GM18502 (cell line): ENCODE data around the gene RGL2.
"Not testable (repeated sequence)": the region's sequence is repeated elsewhere in the genome, so short reads cannot be mapped to it uniquely, and the experiment has no call there.

Experiments used
- ATAC-seq: cut with Tn5 transposase; IDR thresholded peaks from one replicate; pipeline ENCODE4 v1.9.1; 2021; ENCODE audit warnings: mild to moderate bottlenecking; ENCODE audit not compliant: unreplicated experiment, poor library complexity

The RGL2 gene

GRCh38 chr6:33298773-33299236 is at the start of gene RGL2:
Gene RGL2, minus strand, starts transcription at chr6:33298942. Its CDS starts 332 bp downstream, at chr6:33298610.
- peak; percentile 26 for ATAC-seq

- ATAC-seq, result no peak
Measured at GRCh38 chr6:33347816-33348215, 49.1 kb upstream of the RGL2 start.

- not testable (repeated sequence) for ATAC-seq
Measured at GRCh38 chr6:33346972-33347371, 48.2 kb upstream of the RGL2 start.

- no peak for ATAC-seq
Measured at GRCh38 chr6:33344701-33345697, 46.3 kb upstream of the RGL2 start.

- no peak for ATAC-seq
Measured at GRCh38 chr6:33343953-33344611, 45.3 kb upstream of the RGL2 start.

GRCh38 chr6:33343606-33343952 is 44.8 kb upstream of the RGL2 start:
- not testable (repeated sequence) for ATAC-seq

GRCh38 chr6:33339193-33339592 is 40.5 kb upstream of the RGL2 start:
- ATAC-seq, result no peak

- no peak for ATAC-seq
Measured at GRCh38 chr6:33336495-33336894, 37.8 kb upstream of the RGL2 start.

GRCh38 chr6:33335916-33336315 is 37.2 kb upstream of the RGL2 start:
- ATAC-seq, result no peak

GRCh38 chr6:33333666-33334065 is 34.9 kb upstream of the RGL2 start:
- ATAC-seq, result no peak

GRCh38 chr6:33330736-33331135 is 32.0 kb upstream of the RGL2 start:
- ATAC-seq, result no peak

- ATAC-seq, result no peak
Measured at GRCh38 chr6:33329058-33329457, 30.3 kb upstream of the RGL2 start.

- no peak for ATAC-seq
Measured at GRCh38 chr6:33324125-33324524, 25.4 kb upstream of the RGL2 start.

GRCh38 chr6:33323623-33323948 is 24.8 kb upstream of the RGL2 start:
- ATAC-seq, result no peak

GRCh38 chr6:33321227-33321626 is 22.5 kb upstream of the RGL2 start:
- no peak for ATAC-seq

- no peak for ATAC-seq
Measured at GRCh38 chr6:33320315-33321181, 21.8 kb upstream of the RGL2 start.

GRCh38 chr6:33319939-33320314 is 21.2 kb upstream of the RGL2 start:
- ATAC-seq, result no peak

- ATAC-seq, result no peak
Measured at GRCh38 chr6:33318426-33319073, 19.8 kb upstream of the RGL2 start.

- peak; percentile 56 for ATAC-seq
Measured at GRCh38 chr6:33317669-33318425, 19.1 kb upstream of the RGL2 start, which contains the start of gene ZBTB22. Gene ZBTB22, minus strand, starts transcription at chr6:33317744. Its CDS starts 828 bp downstream, at chr6:33316916.

GRCh38 chr6:33317419-33317668 is 18.6 kb upstream of the RGL2 start:
- no peak for ATAC-seq
